MCF 10A (cell line): ENCODE data around the gene FASTK. TPM values are rescaled to one million over a fixed set of nuclear protein-coding genes. Genes with fewer than 3 reads are reported as not detected.

ENCODE experiments used
- BruUV-seq: library from RNA; stranded (reverse); fragments of 400-500 nt; replicated peaks from 2 replicates; lab custom pipeline; 2021; lab: Mats Ljungman, UMichigan
- CTCF ChIA-PET: fragments of 300-600 bp; sonication (Branson Sonifier 250); formaldehyde crosslinking; extraction: SDS; loops from one replicate; lab custom pipeline; 2021; ENCODE audit warnings: antibody characterized with exemption, inconsistent platforms; lab: Yijun Ruan, JAX
- POLR2A ChIA-PET: fragments of 300-600, 350-650 bp; sonication (Branson Sonifier 250); formaldehyde crosslinking; extraction: SDS; loops from one replicate; lab custom pipeline; 2020; ENCODE audit warnings: antibody characterized with exemption, inconsistent platforms; lab: Yijun Ruan, JAX
- DNase-seq: peaks from one replicate; pipeline ENCODE4 v3.0.0-alpha.2; 2018; ENCODE audit not compliant: unreplicated experiment
- H3K27ac Mint-ChIP-seq: one replicate; pipeline ENCODE4 v1.8.0; 2022; ENCODE audit warnings: mild to moderate bottlenecking, low read depth, mixed read lengths; ENCODE audit not compliant: unreplicated experiment
- H3K27me3 Mint-ChIP-seq: one replicate; pipeline ENCODE4 v1.8.0; 2022; ENCODE audit warnings: mixed read lengths; ENCODE audit not compliant: insufficient read depth, unreplicated experiment
- H3K36me3 Mint-ChIP-seq: one replicate; pipeline ENCODE4 v1.8.0; 2022; ENCODE audit warnings: mild to moderate bottlenecking, moderate library complexity, mixed read lengths; ENCODE audit not compliant: insufficient read depth, unreplicated experiment
- H3K4me1 Mint-ChIP-seq: one replicate; pipeline ENCODE4 v1.8.0; 2022; ENCODE audit warnings: mixed read lengths; ENCODE audit not compliant: insufficient read depth, unreplicated experiment
- H3K4me3 Mint-ChIP-seq: one replicate; pipeline ENCODE4 v1.8.0; 2022; ENCODE audit warnings: mild to moderate bottlenecking, moderate library complexity, mixed read lengths; ENCODE audit not compliant: unreplicated experiment
- H3K9me3 Mint-ChIP-seq: one replicate; pipeline ENCODE4 v1.8.0; 2022; ENCODE audit warnings: mixed read lengths; ENCODE audit not compliant: unreplicated experiment
- intact Hi-C: fragments of 100-400 bp; cut with micrococcal nuclease; formaldehyde crosslinking; loops from 2 replicates; pipeline ENCODE4 v1.14.1; 2022
- total RNA-seq: library from RNA; stranded (reverse); gene quantifications from 2 replicates; pipeline ENCODE4 v1.2.3, GENCODE V29; 2022
- TF ChIP-seq, protein P1 (sequence below): fragments of 200-600 bp; IDR thresholded peaks from one replicate; pipeline ENCODE4 v1.8.0; 2022; ENCODE audit warnings: antibody characterized with exemption, mild to moderate bottlenecking; ENCODE audit not compliant: unreplicated experiment

Gene FASTK
- total RNA-seq, 1 experiment from 2014 or later = 79.3 TPM

DNA sequence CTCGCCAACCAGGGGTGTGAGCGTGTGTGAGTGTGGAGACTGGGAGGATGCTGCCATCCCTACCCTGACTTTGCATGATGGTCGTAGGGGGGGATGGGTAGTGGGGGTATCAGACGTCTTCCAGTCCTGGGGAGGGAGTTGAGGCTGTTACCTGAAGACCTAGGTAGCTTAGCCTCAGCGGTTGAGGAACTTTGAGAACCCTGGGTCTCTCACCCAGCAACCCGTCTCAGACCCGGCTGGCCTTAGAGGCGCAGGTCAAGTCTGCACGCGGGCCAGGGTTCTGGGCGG lies 18.6 kb downstream of the FASTK start:
- H3K9me3 Mint-ChIP-seq = no peaks in the 10 kb centered on the region
- no peak for DNase-seq
- H3K36me3 Mint-ChIP-seq = peaks cover 42% of the 10 kb centered on the region
- CTCF ChIA-PET = interaction anchor here (0.9 to 4.6 kb wide), 6 partner anchors 11 to 159 kb away, joined by 3 to 42 read pairs (median 6); no protein-coding TSS in a partner anchor
- POLR2A ChIA-PET = interaction anchor here (0.9 to 8.4 kb wide), 4 partner anchors 20 to 51 kb away, joined by 3 to 151 read pairs (median 47); partner anchors contain the start of genes ABCB8, AGAP3, FASTK and TMUB1
- peak overlapping the region; percentile 63 for H3K27ac Mint-ChIP-seq
- peaks cover 33% of the 10 kb centered on the region for H3K4me1 Mint-ChIP-seq
- no peaks in the 10 kb centered on the region for H3K27me3 Mint-ChIP-seq
- TF ChIP-seq, protein P1, sequence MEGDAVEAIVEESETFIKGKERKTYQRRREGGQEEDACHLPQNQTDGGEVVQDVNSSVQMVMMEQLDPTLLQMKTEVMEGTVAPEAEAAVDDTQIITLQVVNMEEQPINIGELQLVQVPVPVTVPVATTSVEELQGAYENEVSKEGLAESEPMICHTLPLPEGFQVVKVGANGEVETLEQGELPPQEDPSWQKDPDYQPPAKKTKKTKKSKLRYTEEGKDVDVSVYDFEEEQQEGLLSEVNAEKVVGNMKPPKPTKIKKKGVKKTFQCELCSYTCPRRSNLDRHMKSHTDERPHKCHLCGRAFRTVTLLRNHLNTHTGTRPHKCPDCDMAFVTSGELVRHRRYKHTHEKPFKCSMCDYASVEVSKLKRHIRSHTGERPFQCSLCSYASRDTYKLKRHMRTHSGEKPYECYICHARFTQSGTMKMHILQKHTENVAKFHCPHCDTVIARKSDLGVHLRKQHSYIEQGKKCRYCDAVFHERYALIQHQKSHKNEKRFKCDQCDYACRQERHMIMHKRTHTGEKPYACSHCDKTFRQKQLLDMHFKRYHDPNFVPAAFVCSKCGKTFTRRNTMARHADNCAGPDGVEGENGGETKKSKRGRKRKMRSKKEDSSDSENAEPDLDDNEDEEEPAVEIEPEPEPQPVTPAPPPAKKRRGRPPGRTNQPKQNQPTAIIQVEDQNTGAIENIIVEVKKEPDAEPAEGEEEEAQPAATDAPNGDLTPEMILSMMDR = no peak
- BruUV-seq = no TSS peak
- intact Hi-C loops = no loop called here
- peak overlapping the region; percentile 97 for H3K4me3 Mint-ChIP-seq

DNA sequence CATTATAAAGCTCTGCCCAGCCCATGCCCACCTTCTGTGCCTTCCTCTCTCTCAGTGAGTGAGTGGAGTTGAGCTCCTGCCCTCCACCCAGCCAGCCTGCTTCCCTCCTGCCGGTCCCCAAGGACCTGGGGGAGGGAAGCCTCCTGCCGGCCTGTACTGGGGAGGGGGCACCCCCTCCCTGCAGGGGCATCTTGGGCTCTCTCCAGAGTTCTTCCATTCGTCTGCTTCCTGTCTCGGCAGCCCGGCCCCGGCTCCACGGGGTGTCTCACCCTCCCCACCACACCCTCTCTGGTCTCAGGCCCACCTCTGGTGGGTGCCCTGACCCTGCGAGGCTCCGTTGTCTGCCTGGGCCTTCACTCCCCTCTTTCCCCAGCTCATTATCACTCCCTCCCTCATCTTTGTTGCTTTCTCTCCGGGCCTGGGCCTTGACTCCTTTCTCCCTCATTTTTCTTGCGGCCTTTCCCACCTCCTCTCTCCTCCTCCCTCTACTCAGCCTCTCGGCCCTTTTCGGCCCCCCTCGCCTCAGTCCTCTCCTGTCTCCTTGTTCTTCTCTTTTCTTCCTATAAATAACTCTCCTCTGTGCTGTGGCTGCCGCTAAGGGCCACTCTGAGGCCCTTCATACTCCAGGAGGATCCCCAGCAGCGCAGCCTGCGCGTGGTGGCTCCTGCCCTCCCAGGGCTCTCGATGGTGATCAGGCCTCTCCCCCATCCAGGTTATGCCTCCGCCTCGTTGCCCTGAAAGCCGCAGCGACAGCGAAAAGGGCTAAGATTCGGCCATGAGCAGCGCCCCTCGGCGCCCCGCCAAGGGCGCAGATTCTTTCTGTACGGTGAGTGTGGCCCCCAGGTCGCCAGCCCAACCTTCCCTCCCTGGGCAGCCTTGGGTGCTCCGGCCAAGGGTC lies 19.1 kb downstream of the FASTK start:
- Mint-ChIP-seq H3K9me3 (no peaks in the 10 kb centered on the region), H3K36me3 (peaks cover 37% of the 10 kb centered on the region), H3K27ac (peak overlapping the region; percentile 63), H3K4me3 (peak overlapping the region; percentile 97), H3K4me1 (peaks cover 38% of the 10 kb centered on the region), H3K27me3 (no peaks in the 10 kb centered on the region)
- BruUV-seq = no TSS peak
- no peak for DNase-seq
- intact Hi-C loops = no loop called here
- TF ChIP-seq, protein P1 = no peak
- ChIA-PET POLR2A (interaction anchor here (0.9 to 8.4 kb wide), 5 partner anchors 19 to 51 kb away, joined by 3 to 151 read pairs (median 42); partner anchors contain the start of genes ABCB8, AGAP3, FASTK and TMUB1), CTCF (interaction anchor here (0.6 to 4.6 kb wide), 9 partner anchors 14 to 596 kb away, joined by 3 to 42 read pairs (median 3); no protein-coding TSS in a partner anchor)

DNA sequence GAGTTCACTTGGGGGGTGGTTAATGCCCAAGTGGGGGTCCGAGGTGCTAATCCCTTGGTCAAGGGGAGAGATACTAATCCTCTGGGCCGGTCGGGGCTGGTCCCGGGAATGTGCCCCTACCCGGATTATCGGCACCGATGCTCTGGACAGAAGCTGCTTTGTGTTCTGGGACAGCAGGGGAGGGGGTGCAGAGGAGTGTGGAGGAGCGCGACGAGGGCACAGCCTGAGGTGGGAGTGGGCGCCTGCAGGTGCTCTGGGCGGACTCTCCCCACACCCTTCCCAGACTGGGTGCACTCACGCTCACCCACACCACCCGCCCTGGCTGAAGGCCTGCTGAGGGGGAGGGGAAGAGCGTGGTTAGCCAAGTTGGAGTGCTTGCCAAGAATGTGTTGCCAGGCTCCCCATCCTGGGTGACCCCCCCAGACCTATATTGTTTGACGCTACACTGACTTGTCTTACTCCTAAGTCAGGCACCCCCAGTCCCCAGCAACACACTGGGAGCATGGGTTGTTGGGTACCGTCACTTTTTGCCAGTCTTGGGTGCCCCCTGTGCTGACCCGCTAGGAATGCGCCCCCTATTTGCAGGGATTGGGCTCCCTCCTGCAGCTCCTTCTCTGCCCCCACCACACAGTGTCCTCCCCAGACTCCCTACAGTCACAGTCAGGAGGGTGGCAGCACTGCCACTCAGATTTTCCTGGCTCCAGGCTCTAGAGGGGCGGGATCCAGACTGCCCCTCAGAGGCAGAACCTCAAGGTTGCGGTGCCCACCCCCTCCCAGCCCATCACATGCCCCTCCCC lies 20.0 kb downstream of the FASTK start:
- H3K4me1 Mint-ChIP-seq = peaks cover 38% of the 10 kb centered on the region
- ChIA-PET CTCF (interaction anchor here (0.6 to 4.6 kb wide), 12 partner anchors 11 to 162 kb away, joined by 3 to 42 read pairs (median 4); no protein-coding TSS in a partner anchor), POLR2A (interaction anchor here (1.8 to 8.4 kb wide), 4 partner anchors 14 to 52 kb away, joined by 6 to 151 read pairs (median 61); partner anchors contain the start of genes ABCB8, AGAP3, FASTK and TMUB1)
- no peaks in the 10 kb centered on the region for H3K27me3 Mint-ChIP-seq
- H3K9me3 Mint-ChIP-seq = no peaks in the 10 kb centered on the region
- DNase-seq = peak; percentile 71
- intact Hi-C loops = no loop called here
- BruUV-seq = no TSS peak
- TF ChIP-seq, protein P1 = no peak
- H3K27ac Mint-ChIP-seq = peak overlapping the region; percentile 87
- peak overlapping the region; percentile 97 for H3K4me3 Mint-ChIP-seq
- peaks cover 31% of the 10 kb centered on the region for H3K36me3 Mint-ChIP-seq
